H1 (cell line): ENCODE measurements around the gene UPK1B. TPM values are rescaled to one million over a fixed set of nuclear protein-coding genes. Genes with fewer than 3 reads are reported as not detected.

ENCODE experiments used
- CHD2 ChIP-seq: IDR thresholded peaks from 2 replicates; pipeline ENCODE4 v1.6.1; 2012; ENCODE audit warnings: low read length, improper control_type of control experiment
- EZH2 ChIP-seq: fragments of 200-600 bp; sonication (generic); IDR thresholded peaks from 2 replicates; pipeline ENCODE4 v1.7.1; 2012; ENCODE audit warnings: low read depth, mild to moderate bottlenecking, moderate library complexity, low read length, inconsistent platforms; ENCODE audit not compliant: severe bottlenecking
- KDM5A ChIP-seq: fragments of 200-600 bp; IDR thresholded peaks from 2 replicates; pipeline ENCODE4 v1.7.1; 2012; ENCODE audit warnings: mild to moderate bottlenecking, low read length, inconsistent platforms, mixed read lengths
- MAFK ChIP-seq: IDR thresholded peaks from 2 replicates; pipeline ENCODE4 v1.6.1; 2012; ENCODE audit warnings: low read depth, mild to moderate bottlenecking, improper control_type of control experiment, low read length
- POLR2A ChIP-seq, 2 experiments: IDR thresholded peaks; 1 replicate in 1 of 2; 2 replicates in 1 of 2; pipeline ENCODE4 v1.6.1; 2011; ENCODE audit warnings: low read depth in 2 of 2, low read length in 2 of 2, mild to moderate bottlenecking in 2 of 2; ENCODE audit errors: control extremely low read depth in 1 of 2
- RAD21 ChIP-seq, 2 experiments: IDR thresholded peaks in 1 of 2; conservative IDR thresholded peaks in 1 of 2; 2 replicates each; pipeline ENCODE4 v1.6.1; 2011; ENCODE audit warnings: low read depth in 2 of 2, low read length in 2 of 2, improper control_type of control experiment in 1 of 2, inconsistent platforms in 1 of 2, mild to moderate bottlenecking in 1 of 2, moderate library complexity in 1 of 2
- RBBP5 ChIP-seq: IDR thresholded peaks from 2 replicates; pipeline ENCODE4 v1.7.1; 2012; ENCODE audit warnings: low read depth, mild to moderate bottlenecking, inconsistent platforms, low read length, moderate library complexity, borderline replicate concordance
- SUZ12 ChIP-seq: fragments of 200-600 bp; sonication (generic); IDR thresholded peaks from 2 replicates; pipeline ENCODE4 v1.6.1; 2012; ENCODE audit warnings: mild to moderate bottlenecking, inconsistent platforms, low read length, moderate library complexity, mixed read lengths
- polyA plus RNA-seq, 7 experiments: library from polyadenylated mRNA; depleted of rRNA in 3 of 7; stranded (reverse) in 5 of 7; unstranded in 2 of 7; fragments of >200 nt in 5 of 7; fragments of 200-250 nt in 2 of 7; gene quantifications; 1 replicate in 5 of 7; 2 replicates in 1 of 7; 4 replicates in 1 of 7; pipeline versions ENCODE4 v1.2.1 to v1.2.3, GENCODE V29; 2011 to 2013; ENCODE audit warnings: missing spikeins in 2 of 7, mixed read lengths in 2 of 7
- total RNA-seq: library from RNA; stranded (reverse); fragmentation: NEBNext Ultra II Directional; extraction: Animal tissue kit (Norgen Biotek cat#: 25700); gene quantifications from 2 replicates; pipeline ENCODE4 v1.2.1, GENCODE V29; 2021

The UPK1B gene
- total and polyA plus RNA-seq, 2 of the 8 experiments (the other 6 are each of a cell fraction or from before 2014, with no cell fraction given): 0.67 to 0.68 TPM

- TF ChIP-seq SUZ12: no peak
- no peak for TF ChIP-seq KDM5A
- no peak for TF ChIP-seq RBBP5
- TF ChIP-seq RAD21 (IDR thresholded peaks at IDR 0.05 in 1 of 2, conservative IDR thresholded peaks at IDR 0.05 in 1 of 2; ENCODE audit: low read depth in 2 of 2, low read length in 2 of 2): no peak
- no peak for TF ChIP-seq MAFK
- TF ChIP-seq EZH2: no peak
- no peak for TF ChIP-seq POLR2A (IDR thresholded peaks at IDR 0.05; ENCODE audit: control extremely low read depth in 1 of 2, low read depth in 2 of 2, low read length in 2 of 2)
- TF ChIP-seq CHD2: no peak
Measured at GRCh38 chr3:119184796-119185570, 11.6 kb downstream of the UPK1B start (continued).
